ENCODE measurements around the gene GDE1. TPM values are rescaled to one million over a fixed set of nuclear protein-coding genes. Genes with fewer than 3 reads are reported as not detected.
"Not testable (repeated sequence)": the region's sequence is repeated elsewhere in the genome, so short reads cannot be mapped to it uniquely, and the experiment has no call there.

The GDE1 gene
- polyA plus RNA-seq, 2 of the 4 experiments (the other 2 are of a cell fraction), result 54.9 to 85.2 TPM

DNA sequence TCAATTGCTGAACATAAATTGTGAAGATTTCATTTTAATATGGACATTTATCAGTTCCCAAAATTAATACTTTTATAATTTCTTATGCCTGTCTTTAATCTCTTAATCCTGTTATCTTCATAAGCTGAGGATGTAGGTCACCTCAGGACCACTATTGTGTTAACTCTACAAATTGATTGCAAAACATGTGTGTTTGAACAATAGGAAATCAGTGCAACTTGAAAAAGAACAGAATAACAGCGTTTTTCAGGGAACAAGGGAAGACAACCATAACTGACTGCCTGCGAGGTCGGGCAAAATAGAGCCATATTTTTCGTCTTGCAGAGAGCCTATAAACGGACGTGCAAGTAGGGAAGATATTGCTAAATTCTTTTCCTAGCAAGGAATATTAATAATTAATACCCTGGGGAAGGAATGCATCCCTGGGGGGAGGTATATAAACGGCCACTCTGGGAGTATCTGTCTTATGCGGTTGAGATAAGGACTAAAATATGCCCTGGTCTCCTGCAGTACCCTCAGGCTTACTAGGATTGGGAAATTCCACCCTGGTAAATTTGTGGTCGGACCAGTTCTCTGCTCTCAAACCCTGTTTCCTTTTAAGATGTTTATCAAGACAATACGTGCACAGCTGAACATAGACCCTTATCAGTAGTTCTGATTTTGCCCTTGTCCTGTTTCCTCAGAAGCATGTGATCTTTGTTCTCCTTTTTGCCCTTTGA lies 21.5 kb upstream of the GDE1 start:
- DNase-seq (ENCODE audit: low read depth in 1 of 2, low spot score in 1 of 2); H3K27ac ChIP-seq; H3K9me3 ChIP-seq; FAIRE-seq; H3K4me3 ChIP-seq; H3K4me1 ChIP-seq; ATAC-seq; POLR2A ChIA-PET; H3K4me2 ChIP-seq: not testable (repeated sequence)
- 80% methylated on average over 10 of the region's 10 CpGs for WGBS (ENCODE audit: missing lambda C conversion rate)
- CTCF ChIA-PET, result interaction anchor here (1.3 to 2.8 kb wide), 3 partner anchors 11 to 41 kb away, joined by 3 to 15 read pairs (median 4); partner anchors contain the start of gene VPS35L

DNA sequence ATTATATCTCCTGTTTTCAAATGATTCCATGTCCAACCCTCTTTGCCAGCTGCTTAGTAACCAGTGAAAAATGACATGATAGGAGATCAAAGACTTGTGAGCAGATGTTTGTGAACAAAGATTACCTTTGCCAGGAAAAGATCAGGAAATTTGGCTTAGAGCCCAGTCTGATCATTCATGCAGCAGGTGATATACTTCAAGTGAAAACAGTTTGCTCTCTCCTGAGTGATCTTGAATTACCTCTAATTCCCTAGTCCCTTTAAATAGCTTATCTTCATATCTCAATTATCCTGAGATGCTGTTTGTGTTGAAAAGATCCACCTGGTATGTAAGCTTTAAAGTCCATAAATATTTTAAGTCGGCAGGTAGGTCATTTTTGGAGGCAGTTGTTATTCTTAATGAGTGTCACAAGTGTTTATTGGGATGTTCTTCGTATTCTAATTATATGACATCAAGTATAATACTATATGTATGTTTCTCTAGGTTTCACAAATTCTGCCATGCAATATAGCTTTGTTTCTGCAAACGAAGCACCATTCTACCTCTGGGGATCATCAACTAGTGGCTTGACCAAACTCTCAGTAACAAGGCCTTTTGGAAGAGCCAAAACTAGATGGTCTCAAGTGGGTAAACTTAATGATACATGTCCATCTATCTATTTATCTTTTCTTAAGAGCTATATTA lies 20.4 kb upstream of the GDE1 start:
- ChIA-PET POLR2A (interaction anchor here (0.6 kb wide), 1 partner anchor 167 kb away, joined by 3 read pairs; no protein-coding TSS in a partner anchor), CTCF (interaction anchor here (1.0 to 2.8 kb wide), 4 partner anchors 12 to 39 kb away, joined by 3 to 15 read pairs (median 4); partner anchors contain the start of gene VPS35L)

DNA sequence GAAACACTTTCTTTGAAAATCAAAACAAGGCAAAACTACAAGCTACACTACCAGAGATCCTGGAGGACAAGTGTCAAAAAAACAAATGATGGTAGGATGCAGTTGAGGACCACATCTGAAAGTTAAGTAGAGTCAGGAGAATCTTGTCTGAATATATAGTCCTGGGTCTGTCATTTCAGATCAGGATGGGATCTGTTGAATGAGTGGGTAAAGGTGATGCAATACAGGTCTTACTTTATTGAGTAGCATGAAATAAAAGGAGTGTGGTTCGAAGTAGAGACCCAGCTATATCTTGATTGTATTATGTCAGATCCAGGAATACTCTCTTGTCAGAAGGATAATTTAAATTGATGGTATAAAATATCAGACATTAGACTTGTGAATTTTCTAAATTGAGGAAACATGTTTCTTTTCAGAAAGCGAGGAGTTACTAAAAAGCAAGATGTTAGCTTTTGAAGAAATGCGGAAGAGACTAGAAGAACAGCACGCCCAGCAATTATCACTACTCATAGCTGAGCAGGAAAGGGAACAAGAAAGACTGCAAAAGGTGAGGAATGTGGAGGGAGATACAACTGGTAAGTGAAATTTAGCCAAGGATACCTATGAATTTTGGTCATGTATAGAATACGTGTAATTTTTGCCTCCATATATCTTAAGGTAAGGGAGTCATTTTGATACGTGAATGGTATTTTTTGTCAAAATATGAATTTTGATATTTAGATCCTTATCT lies 18.5 kb upstream of the GDE1 start:
- H3K27ac ChIP-seq, result no peak overlapping the region
- no peaks in the 10 kb centered on the region for H3K9me3 ChIP-seq
- POLR2A ChIA-PET, result interaction anchor here (1.1 kb wide), 1 partner anchor 16 kb away, joined by 3 read pairs; the partner anchor contains the start of gene CCP110
- DNase-seq (ENCODE audit: low read depth in 1 of 2, low spot score in 1 of 2) (no peak), FAIRE-seq (peak; percentile 23), ATAC-seq (no peak)
- CTCF ChIA-PET, result interaction anchor here (0.7 to 2.8 kb wide), 6 partner anchors 14 to 455 kb away, joined by 3 to 15 read pairs (median 4); partner anchors contain the start of gene VPS35L
- no peaks in the 10 kb centered on the region for H3K4me1 ChIP-seq
- TF ChIP-seq CHD4 (IDR thresholded peaks at IDR 0.05; ENCODE audit: borderline replicate concordance), result no peak
- TF ChIP-seq EHMT2 (IDR thresholded peaks at IDR 0.05; ENCODE audit: low read depth), result no peak
- TF ChIP-seq NR3C1 (IDR thresholded peaks at IDR 0.05), result no peak
- TF ChIP-seq NPAS2 (CRISPR knock-in tag; IDR thresholded peaks at IDR 0.05; ENCODE audit: borderline replicate concordance), result no peak
- TF ChIP-seq RNF2 (IDR thresholded peaks at IDR 0.05; ENCODE audit: borderline replicate concordance, low read depth), result no peak
- no peak for TF ChIP-seq FOSL2 (IDR thresholded peaks at IDR 0.05)
- TF ChIP-seq FOSL2 (CRISPR knock-in tag; IDR thresholded peaks at IDR 0.05), result no peak
- TF ChIP-seq GATA3 (IDR thresholded peaks at IDR 0.05; ENCODE audit: borderline replicate concordance), result no peak
- TF ChIP-seq ZNF302 (CRISPR knock-in tag; IDR thresholded peaks at IDR 0.05), result no peak
- TF ChIP-seq SMC3 (IDR thresholded peaks at IDR 0.05), result no peak
- no peak for TF ChIP-seq ESRRA (IDR thresholded peaks at IDR 0.05; ENCODE audit: borderline replicate concordance, low read length)
- no peak for TF ChIP-seq TP53 (CRISPR knock-in tag; IDR thresholded peaks at IDR 0.05)
- no peak for TF ChIP-seq CEBPB (IDR thresholded peaks at IDR 0.05)
- TF ChIP-seq ZSCAN20 (CRISPR knock-in tag; IDR thresholded peaks at IDR 0.05), result no peak
- TF ChIP-seq, protein P1, sequence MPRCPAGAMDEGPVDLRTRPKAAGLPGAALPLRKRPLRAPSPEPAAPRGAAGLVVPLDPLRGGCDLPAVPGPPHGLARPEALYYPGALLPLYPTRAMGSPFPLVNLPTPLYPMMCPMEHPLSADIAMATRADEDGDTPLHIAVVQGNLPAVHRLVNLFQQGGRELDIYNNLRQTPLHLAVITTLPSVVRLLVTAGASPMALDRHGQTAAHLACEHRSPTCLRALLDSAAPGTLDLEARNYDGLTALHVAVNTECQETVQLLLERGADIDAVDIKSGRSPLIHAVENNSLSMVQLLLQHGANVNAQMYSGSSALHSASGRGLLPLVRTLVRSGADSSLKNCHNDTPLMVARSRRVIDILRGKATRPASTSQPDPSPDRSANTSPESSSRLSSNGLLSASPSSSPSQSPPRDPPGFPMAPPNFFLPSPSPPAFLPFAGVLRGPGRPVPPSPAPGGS (IDR thresholded peaks at IDR 0.05), result no peak
- TF ChIP-seq, protein P2, sequence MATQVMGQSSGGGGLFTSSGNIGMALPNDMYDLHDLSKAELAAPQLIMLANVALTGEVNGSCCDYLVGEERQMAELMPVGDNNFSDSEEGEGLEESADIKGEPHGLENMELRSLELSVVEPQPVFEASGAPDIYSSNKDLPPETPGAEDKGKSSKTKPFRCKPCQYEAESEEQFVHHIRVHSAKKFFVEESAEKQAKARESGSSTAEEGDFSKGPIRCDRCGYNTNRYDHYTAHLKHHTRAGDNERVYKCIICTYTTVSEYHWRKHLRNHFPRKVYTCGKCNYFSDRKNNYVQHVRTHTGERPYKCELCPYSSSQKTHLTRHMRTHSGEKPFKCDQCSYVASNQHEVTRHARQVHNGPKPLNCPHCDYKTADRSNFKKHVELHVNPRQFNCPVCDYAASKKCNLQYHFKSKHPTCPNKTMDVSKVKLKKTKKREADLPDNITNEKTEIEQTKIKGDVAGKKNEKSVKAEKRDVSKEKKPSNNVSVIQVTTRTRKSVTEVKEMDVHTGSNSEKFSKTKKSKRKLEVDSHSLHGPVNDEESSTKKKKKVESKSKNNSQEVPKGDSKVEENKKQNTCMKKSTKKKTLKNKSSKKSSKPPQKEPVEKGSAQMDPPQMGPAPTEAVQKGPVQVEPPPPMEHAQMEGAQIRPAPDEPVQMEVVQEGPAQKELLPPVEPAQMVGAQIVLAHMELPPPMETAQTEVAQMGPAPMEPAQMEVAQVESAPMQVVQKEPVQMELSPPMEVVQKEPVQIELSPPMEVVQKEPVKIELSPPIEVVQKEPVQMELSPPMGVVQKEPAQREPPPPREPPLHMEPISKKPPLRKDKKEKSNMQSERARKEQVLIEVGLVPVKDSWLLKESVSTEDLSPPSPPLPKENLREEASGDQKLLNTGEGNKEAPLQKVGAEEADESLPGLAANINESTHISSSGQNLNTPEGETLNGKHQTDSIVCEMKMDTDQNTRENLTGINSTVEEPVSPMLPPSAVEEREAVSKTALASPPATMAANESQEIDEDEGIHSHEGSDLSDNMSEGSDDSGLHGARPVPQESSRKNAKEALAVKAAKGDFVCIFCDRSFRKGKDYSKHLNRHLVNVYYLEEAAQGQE (IDR thresholded peaks at IDR 0.05), result no peak
- no peak for TF ChIP-seq SREBF2 (IDR thresholded peaks at IDR 0.05)
- H3K4me2 ChIP-seq, result no peak overlapping the region
- WGBS (ENCODE audit: missing lambda C conversion rate), result 91% methylated on average over 6 of the region's 6 CpGs
- H3K4me3 ChIP-seq, result no peak overlapping the region

More for the DNA sequence above, 20.4 kb upstream of the GDE1 start:
- DNase-seq (ENCODE audit: low read depth in 1 of 2, low spot score in 1 of 2), result no peak
- Histone ChIP-seq H3K9me3 (no peaks in the 10 kb centered on the region), H3K4me1 (no peaks in the 10 kb centered on the region), H3K4me3 (no peak overlapping the region), H3K4me2 (no peak overlapping the region), H3K27ac (no peak overlapping the region)
- ATAC-seq, result no peak
- FAIRE-seq, result no peak
- TF ChIP-seq HOXB5 (CRISPR knock-in tag; IDR thresholded peaks at IDR 0.05), result no peak
- no peak for TF ChIP-seq BHLHE40 (IDR thresholded peaks at IDR 0.05; ENCODE audit: low read depth, low read length)
- TF ChIP-seq SMC3 (IDR thresholded peaks at IDR 0.05), result no peak
- no peak for TF ChIP-seq TP53 (CRISPR knock-in tag; IDR thresholded peaks at IDR 0.05)
- TF ChIP-seq SREBF2 (IDR thresholded peaks at IDR 0.05), result no peak
- TF ChIP-seq RFX5 (IDR thresholded peaks at IDR 0.05), result no peak
- TF ChIP-seq, protein P3, sequence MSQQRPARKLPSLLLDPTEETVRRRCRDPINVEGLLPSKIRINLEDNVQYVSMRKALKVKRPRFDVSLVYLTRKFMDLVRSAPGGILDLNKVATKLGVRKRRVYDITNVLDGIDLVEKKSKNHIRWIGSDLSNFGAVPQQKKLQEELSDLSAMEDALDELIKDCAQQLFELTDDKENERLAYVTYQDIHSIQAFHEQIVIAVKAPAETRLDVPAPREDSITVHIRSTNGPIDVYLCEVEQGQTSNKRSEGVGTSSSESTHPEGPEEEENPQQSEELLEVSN (IDR thresholded peaks at IDR 0.05; ENCODE audit: borderline replicate concordance, low read depth), result no peak
- TF ChIP-seq EHMT2 (IDR thresholded peaks at IDR 0.05; ENCODE audit: low read depth), result no peak
- TF ChIP-seq CHD4 (IDR thresholded peaks at IDR 0.05; ENCODE audit: borderline replicate concordance), result no peak
- TF ChIP-seq, protein P4, sequence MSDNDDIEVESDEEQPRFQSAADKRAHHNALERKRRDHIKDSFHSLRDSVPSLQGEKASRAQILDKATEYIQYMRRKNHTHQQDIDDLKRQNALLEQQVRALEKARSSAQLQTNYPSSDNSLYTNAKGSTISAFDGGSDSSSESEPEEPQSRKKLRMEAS (IDR thresholded peaks at IDR 0.05), result no peak
- TF ChIP-seq RAD21 (conservative IDR thresholded peaks at IDR 0.05 in 1 of 2, IDR thresholded peaks at IDR 0.05 in 1 of 2), result no peak
- 82% methylated on average over 3 of the region's 3 CpGs for WGBS (ENCODE audit: missing lambda C conversion rate)

Data from A549 (cell line).